ENCODE results near the gene WDR59.

The WDR59 gene

DNA sequence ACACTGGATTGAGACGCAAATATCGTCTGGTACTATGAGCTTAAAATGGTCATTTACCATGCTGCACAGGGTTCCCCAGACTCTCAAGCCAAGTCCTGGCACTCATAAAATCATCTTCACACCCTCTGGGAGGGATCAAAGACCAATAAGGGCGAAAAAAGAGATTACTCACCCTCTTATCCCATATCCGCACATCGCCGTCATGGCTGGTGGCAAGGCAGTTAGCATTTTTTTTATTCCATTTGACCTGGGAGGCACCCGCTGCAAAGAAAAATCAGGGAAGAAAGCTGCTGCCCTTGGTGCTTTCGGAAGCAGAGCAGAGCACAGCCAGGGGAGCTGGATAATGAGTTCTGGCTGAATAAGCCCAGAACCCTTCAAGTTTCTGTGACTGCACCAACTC lies 42.4 kb downstream of the WDR59 start:
- DNase-seq (ENCODE audit: extremely low spot score): no peak
- ChIA-PET POLR2A (no interaction called here), CTCF (no interaction called here)
- TF ChIP-seq FOXK2 (IDR thresholded peaks at IDR 0.05): no peak
- no peak for TF ChIP-seq ARNT (IDR thresholded peaks at IDR 0.05)
- no peak for TF ChIP-seq BHLHE40 (IDR thresholded peaks at IDR 0.05; ENCODE audit: borderline replicate concordance)
- no peak for TF ChIP-seq FOXM1 (IDR thresholded peaks at IDR 0.05; ENCODE audit: borderline replicate concordance)
- no peak for TF ChIP-seq FOXA1 (IDR thresholded peaks at IDR 0.05)

DNA sequence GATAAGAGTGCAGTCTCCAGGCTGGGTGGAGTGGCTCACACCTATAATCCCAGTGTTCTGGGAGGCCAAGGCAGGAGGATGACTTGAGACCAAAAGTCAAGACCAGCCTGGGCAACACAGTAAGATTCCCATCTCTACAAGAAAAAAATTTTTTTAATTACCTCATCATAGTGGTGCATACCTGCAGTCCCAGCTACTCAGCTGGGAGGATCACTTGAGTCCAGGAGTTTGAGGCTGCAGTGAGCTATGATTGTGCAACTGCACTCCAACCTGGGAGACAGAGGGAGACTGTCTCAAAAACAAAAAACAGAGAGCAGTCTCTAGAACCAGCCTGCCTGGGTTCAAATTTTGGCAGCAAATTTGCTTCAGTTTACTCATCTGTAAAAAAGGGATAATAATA lies 45.2 kb downstream of the WDR59 start:
- no peak for DNase-seq (ENCODE audit: extremely low spot score)
- POLR2A ChIA-PET: no interaction called here
- TF ChIP-seq TARDBP (IDR thresholded peaks at IDR 0.05): no peak
- no peak for TF ChIP-seq BHLHE40 (IDR thresholded peaks at IDR 0.05; ENCODE audit: borderline replicate concordance)
- no peak for TF ChIP-seq FOXM1 (IDR thresholded peaks at IDR 0.05; ENCODE audit: borderline replicate concordance)
- TF ChIP-seq FOXK2 (IDR thresholded peaks at IDR 0.05): no peak
- no peak for TF ChIP-seq NFRKB (IDR thresholded peaks at IDR 0.05)
- TF ChIP-seq FOXA1 (IDR thresholded peaks at IDR 0.05): no peak
- TF ChIP-seq, protein P1, sequence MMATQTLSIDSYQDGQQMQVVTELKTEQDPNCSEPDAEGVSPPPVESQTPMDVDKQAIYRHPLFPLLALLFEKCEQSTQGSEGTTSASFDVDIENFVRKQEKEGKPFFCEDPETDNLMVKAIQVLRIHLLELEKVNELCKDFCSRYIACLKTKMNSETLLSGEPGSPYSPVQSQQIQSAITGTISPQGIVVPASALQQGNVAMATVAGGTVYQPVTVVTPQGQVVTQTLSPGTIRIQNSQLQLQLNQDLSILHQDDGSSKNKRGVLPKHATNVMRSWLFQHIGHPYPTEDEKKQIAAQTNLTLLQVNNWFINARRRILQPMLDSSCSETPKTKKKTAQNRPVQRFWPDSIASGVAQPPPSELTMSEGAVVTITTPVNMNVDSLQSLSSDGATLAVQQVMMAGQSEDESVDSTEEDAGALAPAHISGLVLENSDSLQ (IDR thresholded peaks at IDR 0.05): no peak
- no peak for TF ChIP-seq L3MBTL2 (conservative IDR thresholded peaks at IDR 0.05)
- TF ChIP-seq CTBP1 (IDR thresholded peaks at IDR 0.05; ENCODE audit: borderline replicate concordance): no peak
- TF ChIP-seq ARNT (IDR thresholded peaks at IDR 0.05): no peak
- TF ChIP-seq ELF4 (IDR thresholded peaks at IDR 0.05): no peak
- TF ChIP-seq HDGF (IDR thresholded peaks at IDR 0.05; ENCODE audit: borderline replicate concordance): no peak
- TF ChIP-seq SP1 (IDR thresholded peaks at IDR 0.05): no peak
- no peak for TF ChIP-seq ZNF384 (IDR thresholded peaks at IDR 0.05)
- no peak for TF ChIP-seq LEF1 (IDR thresholded peaks at IDR 0.05; ENCODE audit: borderline replicate concordance)
- TF ChIP-seq SUZ12 (IDR thresholded peaks at IDR 0.05): no peak
- CTCF ChIA-PET: no interaction called here

DNA sequence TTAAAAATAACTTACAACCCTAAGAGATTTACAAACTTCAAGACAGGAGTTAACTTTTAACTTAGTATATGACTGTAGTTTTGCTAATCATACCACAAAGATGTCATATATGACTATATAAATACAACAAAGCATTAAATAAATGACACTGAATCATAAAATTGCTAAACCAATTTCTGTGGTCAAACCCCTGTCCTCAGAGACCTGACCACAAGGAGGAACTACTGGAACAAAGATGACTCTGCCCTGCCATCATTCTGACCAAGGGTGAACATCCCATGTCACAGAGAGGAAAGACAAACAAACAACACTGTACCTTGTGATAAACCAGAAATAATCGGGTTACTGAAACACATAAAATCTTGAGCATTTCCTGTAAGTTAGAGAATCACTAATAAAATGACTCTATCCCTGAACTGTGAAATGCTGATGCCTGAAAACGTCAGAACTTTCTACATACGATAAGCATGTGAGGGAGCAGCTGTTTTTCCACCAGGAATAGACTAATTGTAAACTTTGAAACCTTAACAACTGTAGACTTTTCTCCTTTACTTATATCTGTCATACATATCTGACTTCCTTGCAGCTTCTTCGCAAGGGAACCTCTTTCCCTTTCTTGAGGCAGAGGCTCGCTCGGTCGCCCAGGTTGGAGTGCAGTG lies 47.9 kb downstream of the WDR59 start:
- no peak for DNase-seq (ENCODE audit: extremely low spot score)
- CTCF ChIA-PET: no interaction called here
- POLR2A ChIA-PET: no interaction called here
- TF ChIP-seq TARDBP (IDR thresholded peaks at IDR 0.05) (no peak), HDGF (IDR thresholded peaks at IDR 0.05; ENCODE audit: borderline replicate concordance) (no peak), NFRKB (IDR thresholded peaks at IDR 0.05) (no peak), FOXM1 (IDR thresholded peaks at IDR 0.05; ENCODE audit: borderline replicate concordance) (no peak), ZNF384 (IDR thresholded peaks at IDR 0.05) (no peak)
- TF ChIP-seq, protein P1 (IDR thresholded peaks at IDR 0.05): no peak

DNA sequence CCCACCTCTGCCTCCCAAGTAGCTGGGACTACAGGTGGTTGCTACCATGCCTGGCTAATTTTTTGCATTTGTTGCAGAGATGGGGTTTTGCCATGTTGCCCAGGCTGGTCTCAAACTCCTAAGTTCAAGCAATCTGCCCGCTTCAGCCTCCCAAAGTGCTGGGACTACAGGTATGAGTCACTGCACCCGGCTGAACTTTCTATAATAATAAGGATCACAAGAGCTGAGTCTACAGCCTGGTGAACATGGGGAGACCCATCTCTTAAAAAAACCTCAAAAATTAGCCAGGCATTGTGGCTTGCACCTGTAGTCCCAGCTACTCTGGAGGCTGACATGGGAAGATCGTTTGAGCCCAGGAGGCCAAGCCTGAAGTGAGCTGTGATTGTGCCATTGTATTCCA lies 53.5 kb downstream of the WDR59 start:
- ChIA-PET POLR2A (no interaction called here), CTCF (no interaction called here)
- TF ChIP-seq ZNF384 (IDR thresholded peaks at IDR 0.05) (no peak), ELF4 (IDR thresholded peaks at IDR 0.05) (no peak), NFRKB (IDR thresholded peaks at IDR 0.05) (no peak), FOXA1 (IDR thresholded peaks at IDR 0.05) (no peak), SP1 (IDR thresholded peaks at IDR 0.05) (no peak), HDGF (IDR thresholded peaks at IDR 0.05; ENCODE audit: borderline replicate concordance) (no peak), FOXM1 (IDR thresholded peaks at IDR 0.05; ENCODE audit: borderline replicate concordance) (no peak), LEF1 (IDR thresholded peaks at IDR 0.05; ENCODE audit: borderline replicate concordance) (no peak), L3MBTL2 (conservative IDR thresholded peaks at IDR 0.05) (no peak), ARNT (IDR thresholded peaks at IDR 0.05) (no peak), BHLHE40 (IDR thresholded peaks at IDR 0.05; ENCODE audit: borderline replicate concordance) (no peak), CTBP1 (IDR thresholded peaks at IDR 0.05; ENCODE audit: borderline replicate concordance) (no peak), SUZ12 (IDR thresholded peaks at IDR 0.05) (no peak), TARDBP (IDR thresholded peaks at IDR 0.05) (no peak), FOXK2 (IDR thresholded peaks at IDR 0.05) (no peak)
- TF ChIP-seq, protein P1 (IDR thresholded peaks at IDR 0.05): no peak
- DNase-seq (ENCODE audit: extremely low spot score): no peak

DNA sequence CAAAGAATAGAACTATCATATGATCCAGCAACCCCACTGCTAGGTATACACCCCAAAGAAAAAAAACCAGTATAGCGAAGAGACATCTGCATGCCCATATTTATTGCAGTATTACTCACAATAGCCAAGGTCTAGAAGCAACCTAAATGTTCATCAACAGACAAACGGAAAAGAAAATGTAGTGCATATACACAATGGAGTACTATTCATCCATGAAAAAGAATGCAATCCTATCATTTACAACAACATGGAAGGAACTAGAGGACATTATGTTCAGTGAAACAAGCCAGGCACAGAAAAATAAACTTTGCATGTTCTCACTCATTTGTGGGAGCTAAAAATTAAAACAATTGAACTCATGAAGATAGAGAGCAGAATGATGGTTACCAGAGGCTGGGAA lies 55.3 kb downstream of the WDR59 start:
- DNase-seq (ENCODE audit: extremely low spot score): no peak
- no peak for TF ChIP-seq ZNF384 (IDR thresholded peaks at IDR 0.05)
- no peak for TF ChIP-seq SUZ12 (IDR thresholded peaks at IDR 0.05)
- TF ChIP-seq, protein P1 (IDR thresholded peaks at IDR 0.05): no peak
- TF ChIP-seq CTBP1 (IDR thresholded peaks at IDR 0.05; ENCODE audit: borderline replicate concordance): no peak
- ChIA-PET POLR2A (no interaction called here), CTCF (no interaction called here)

DNA sequence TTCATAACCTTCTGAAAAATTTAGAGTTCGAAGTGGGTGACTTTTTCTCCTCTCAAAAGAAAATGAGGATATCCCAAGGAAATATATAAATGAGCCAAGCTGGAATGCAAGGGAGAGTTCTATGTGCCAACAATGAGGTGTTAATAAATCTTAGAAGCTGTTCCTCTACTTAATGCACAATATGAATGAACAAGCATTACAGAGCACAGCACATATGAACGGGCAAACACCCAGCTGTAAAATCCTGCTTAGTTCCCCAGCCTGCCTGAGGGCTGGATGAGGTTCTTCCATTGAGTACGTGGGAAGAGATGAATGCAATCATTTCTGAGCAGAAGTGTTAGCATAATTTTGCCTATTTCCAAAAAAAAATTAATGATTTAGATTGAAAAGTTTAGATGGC lies 58.1 kb downstream of the WDR59 start:
- no peak for TF ChIP-seq FOXA1 (IDR thresholded peaks at IDR 0.05)
- no peak for TF ChIP-seq ZNF384 (IDR thresholded peaks at IDR 0.05)
- no peak for TF ChIP-seq ELF4 (IDR thresholded peaks at IDR 0.05)
- TF ChIP-seq SUZ12 (IDR thresholded peaks at IDR 0.05): no peak
- no peak for TF ChIP-seq CTBP1 (IDR thresholded peaks at IDR 0.05; ENCODE audit: borderline replicate concordance)
- TF ChIP-seq FOXM1 (IDR thresholded peaks at IDR 0.05; ENCODE audit: borderline replicate concordance): no peak
- TF ChIP-seq FOXK2 (IDR thresholded peaks at IDR 0.05): no peak
- no peak for TF ChIP-seq SP1 (IDR thresholded peaks at IDR 0.05)
- TF ChIP-seq HDGF (IDR thresholded peaks at IDR 0.05; ENCODE audit: borderline replicate concordance): no peak
- TF ChIP-seq BHLHE40 (IDR thresholded peaks at IDR 0.05; ENCODE audit: borderline replicate concordance): no peak
- no peak for TF ChIP-seq TARDBP (IDR thresholded peaks at IDR 0.05)
- TF ChIP-seq, protein P1 (IDR thresholded peaks at IDR 0.05): no peak
- TF ChIP-seq ARNT (IDR thresholded peaks at IDR 0.05): no peak
- TF ChIP-seq L3MBTL2 (conservative IDR thresholded peaks at IDR 0.05): no peak
- TF ChIP-seq NFRKB (IDR thresholded peaks at IDR 0.05): no peak
- ChIA-PET CTCF (interaction anchor here (0.7 kb wide), 1 partner anchor 65 kb away, joined by 4 read pairs; no protein-coding TSS in a partner anchor), POLR2A (no interaction called here)
- DNase-seq (ENCODE audit: extremely low spot score): no peak
